PFSK-1 (cell line): Measurements from ENCODE around the gene QPRT.

Experiments used
- FOXP2 ChIP-seq: optimal IDR thresholded peaks from 2 replicates; pipeline ENCODE3; 2011; ENCODE audit warnings: borderline replicate concordance, control low read depth, inconsistent platforms; ENCODE audit not compliant: insufficient read depth; ENCODE audit errors: extremely low read length, extremely low read depth
- POLR2AphosphoS5 ChIP-seq: IDR thresholded peaks from 2 replicates; pipeline ENCODE4 v1.6.1; 2012; ENCODE audit warnings: low read depth, mild to moderate bottlenecking, control low read depth, low read length, moderate library complexity
- REST ChIP-seq, 2 experiments: IDR thresholded peaks; 2 replicates each; pipeline versions ENCODE4 v1.6.1 to v1.8.0; 2011 to 2012; ENCODE audit warnings: low read depth in 2 of 2, low read length in 2 of 2, control low read depth in 1 of 2, inconsistent platforms in 1 of 2, mild to moderate bottlenecking in 1 of 2, moderate library complexity in 1 of 2; ENCODE audit not compliant: insufficient read depth in 1 of 2
- SIN3A ChIP-seq: IDR thresholded peaks from 2 replicates; pipeline ENCODE4 v1.6.1; 2012; ENCODE audit warnings: mild to moderate bottlenecking, low read length, moderate library complexity, borderline replicate concordance; ENCODE audit not compliant: insufficient read depth
- TAF1 ChIP-seq: IDR thresholded peaks from 2 replicates; pipeline ENCODE4 v1.6.1; 2012; ENCODE audit warnings: low read length, control low read depth, borderline replicate concordance; ENCODE audit not compliant: insufficient read depth

Gene QPRT

DNA sequence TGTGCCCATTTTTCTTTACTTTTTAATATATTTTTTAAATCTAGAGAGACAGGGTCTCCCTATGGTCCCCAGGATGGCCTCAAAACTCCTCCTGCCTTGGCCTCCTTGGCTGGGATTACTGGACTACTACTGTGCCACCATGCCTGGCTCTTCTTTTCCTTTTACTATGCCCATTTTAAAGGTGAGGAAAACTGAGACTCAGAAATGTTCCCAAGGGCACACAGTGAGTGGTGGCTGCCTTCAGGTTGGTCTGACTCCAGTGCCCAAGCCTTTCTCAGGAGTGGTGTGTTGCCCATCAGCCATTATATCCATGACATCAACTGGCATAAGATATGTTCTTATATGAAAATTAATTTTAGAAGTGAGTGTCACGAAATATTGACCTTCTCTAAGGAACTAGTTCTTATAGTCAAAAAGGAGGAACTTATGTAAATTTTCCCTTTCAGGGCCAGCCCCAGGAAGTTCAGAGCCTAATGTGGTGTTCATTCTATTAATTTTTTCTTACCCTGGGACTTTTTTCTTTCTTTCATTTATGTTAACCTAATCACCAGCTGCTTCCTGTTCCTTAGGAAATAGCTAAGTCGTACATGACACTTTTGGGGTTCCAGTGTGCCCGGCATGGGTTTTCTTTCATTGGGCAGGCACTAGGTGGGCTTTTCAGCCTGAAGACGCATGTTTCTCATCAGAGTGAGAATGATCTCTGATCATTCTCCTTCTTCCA is 33.8 kb upstream of the QPRT start:
- TF ChIP-seq REST (IDR thresholded peaks at IDR 0.05; ENCODE audit: insufficient read depth in 1 of 2, low read depth in 2 of 2, low read length in 2 of 2): no peak
- no peak for TF ChIP-seq POLR2AphosphoS5
- TF ChIP-seq TAF1: no peak
- TF ChIP-seq SIN3A: no peak
- TF ChIP-seq FOXP2: no peak

DNA sequence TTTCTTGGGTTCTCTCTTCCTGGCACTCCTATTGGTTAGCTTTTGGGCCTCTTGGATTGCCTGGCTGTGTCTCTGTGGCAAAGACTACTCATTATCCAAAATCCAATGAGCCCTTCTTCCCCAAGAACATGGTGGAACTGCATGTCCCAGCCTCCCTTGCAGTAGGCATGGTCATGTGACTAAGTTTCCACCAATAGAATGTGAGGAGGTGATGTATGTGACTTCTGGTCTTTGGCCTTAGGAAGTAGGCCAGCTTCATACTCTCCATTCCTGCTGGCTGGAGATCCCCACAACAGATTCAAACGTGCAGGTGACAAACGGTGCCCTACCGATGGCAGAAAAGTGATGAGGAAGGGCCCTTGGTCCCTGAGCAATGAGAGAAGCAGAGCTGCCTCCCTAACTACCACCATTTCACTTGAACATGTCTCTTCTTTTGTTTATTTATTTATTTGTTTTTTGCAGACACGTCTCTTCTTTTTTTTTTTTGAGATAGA is 33.2 kb upstream of the QPRT start:
- no peak for TF ChIP-seq POLR2AphosphoS5
- no peak for TF ChIP-seq TAF1
- TF ChIP-seq FOXP2: no peak
- TF ChIP-seq REST (IDR thresholded peaks at IDR 0.05; ENCODE audit: insufficient read depth in 1 of 2, low read depth in 2 of 2, low read length in 2 of 2): no peak
- TF ChIP-seq SIN3A: no peak

GRCh38 chr16:29646947-29647346 is 32.0 kb upstream of the QPRT start:
- no peak for TF ChIP-seq REST (IDR thresholded peaks at IDR 0.05; ENCODE audit: insufficient read depth in 1 of 2, low read depth in 2 of 2, low read length in 2 of 2)
- no peak for TF ChIP-seq TAF1
- TF ChIP-seq SIN3A: no peak
- TF ChIP-seq FOXP2: no peak
- no peak for TF ChIP-seq POLR2AphosphoS5

DNA sequence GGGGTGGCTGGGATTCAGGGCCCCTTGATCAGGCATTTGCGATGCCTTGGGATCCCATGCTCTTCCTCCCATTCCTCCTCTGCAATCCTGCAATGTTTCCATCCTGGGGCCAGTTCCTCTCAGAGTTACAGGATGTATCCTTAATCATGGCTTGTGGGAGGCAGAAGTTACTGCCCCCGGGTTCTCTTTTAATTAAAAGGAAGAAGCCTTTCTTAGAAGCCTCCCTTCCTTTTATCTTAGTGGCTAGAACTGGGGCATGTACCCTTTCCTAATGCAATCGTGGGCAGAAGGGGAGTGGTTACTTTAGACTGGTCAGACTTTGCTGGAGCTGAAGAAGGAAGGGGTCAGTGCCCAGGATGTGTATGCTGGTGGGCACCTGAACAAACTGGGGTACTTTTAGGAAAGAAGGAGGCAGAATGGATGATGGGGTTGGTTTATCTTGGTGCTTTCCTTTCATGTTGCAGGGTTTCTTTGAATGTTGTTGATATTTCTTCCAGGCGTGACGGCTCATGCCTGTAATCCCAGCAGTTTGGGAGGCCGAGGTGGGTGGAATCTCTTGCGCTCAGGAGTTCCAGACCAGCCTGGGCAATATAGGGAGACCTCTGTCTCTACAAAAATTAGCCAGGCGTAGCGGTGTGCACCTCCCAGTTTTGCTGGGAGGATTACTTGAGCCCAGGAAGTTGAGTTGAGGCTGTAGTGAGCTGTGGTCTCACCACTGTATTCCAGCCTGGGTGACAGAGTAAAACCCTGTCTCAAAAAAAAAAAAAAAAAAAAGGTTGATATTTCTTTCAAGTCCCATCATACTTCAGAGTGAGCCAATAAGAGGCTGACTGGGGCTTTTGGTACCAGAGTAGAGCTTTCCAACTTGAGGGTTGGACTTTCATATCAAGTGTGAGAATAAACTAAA is 29.1 kb upstream of the QPRT start:
- no peak for TF ChIP-seq TAF1
- no peak for TF ChIP-seq SIN3A
- TF ChIP-seq REST (IDR thresholded peaks at IDR 0.05; ENCODE audit: insufficient read depth in 1 of 2, low read depth in 2 of 2, low read length in 2 of 2): no peak
- TF ChIP-seq FOXP2: no peak
- no peak for TF ChIP-seq POLR2AphosphoS5
